Natural killer cell (primary cell): ENCODE measurements around the gene VANGL2. TPM values are rescaled to one million over a fixed set of nuclear protein-coding genes. Genes with fewer than 3 reads are reported as not detected.

Experiments used
- ATAC-seq, 3 donors: fragments of 150-1000 bp in 2 of 3; fragments of 200-7000 bp in 1 of 3; cut with Tn5 transposase; 1 replicate in 1 of 3; 2 replicates in 2 of 3; pipeline ENCODE4 v1.10.0; 2021; ENCODE audit warnings: mild to moderate bottlenecking in 2 of 3, moderate library complexity in 2 of 3
- DNase-seq, 2 donors: peaks; one replicate each; pipeline versions ENCODE4 v3.0.0 to v3.0.0-alpha.2; 2013 to 2021; ENCODE audit warnings: mixed read lengths in 1 of 2
- H3K27ac ChIP-seq: one replicate; pipeline ENCODE4 v1.5.1; 2013; ENCODE audit warnings: mild to moderate bottlenecking, low read length
- H3K27me3 ChIP-seq: one replicate; pipeline ENCODE4 v1.6.1; 2013; ENCODE audit warnings: low read length; ENCODE audit not compliant: control insufficient read depth, insufficient read depth
- H3K36me3 ChIP-seq: one replicate; pipeline ENCODE4 v1.6.1; 2013; ENCODE audit warnings: low read length; ENCODE audit not compliant: control insufficient read depth, insufficient read depth
- H3K4me1 ChIP-seq: one replicate; pipeline ENCODE4 v1.6.1; 2013; ENCODE audit warnings: low read length; ENCODE audit not compliant: control insufficient read depth, insufficient read depth
- H3K4me3 ChIP-seq: one replicate; pipeline ENCODE4 v1.5.1; 2013; ENCODE audit warnings: low read length
- H3K9me3 ChIP-seq: one replicate; pipeline ENCODE4 v1.6.1; 2013; ENCODE audit warnings: low read length; ENCODE audit not compliant: control insufficient read depth, insufficient read depth
- H3K27ac Mint-ChIP-seq, 2 donors: one replicate each; pipeline ENCODE4 v1.8.0; 2022; ENCODE audit warnings: mild to moderate bottlenecking in 2 of 2, mixed read lengths in 2 of 2, moderate library complexity in 1 of 2
- H3K27me3 Mint-ChIP-seq, 2 donors: one replicate each; pipeline ENCODE4 v1.8.0; 2022; ENCODE audit warnings: low read depth in 2 of 2, mixed read lengths in 2 of 2
- H3K36me3 Mint-ChIP-seq: one replicate; pipeline ENCODE4 v1.8.0; 2022; ENCODE audit warnings: mixed read lengths
- H3K4me1 Mint-ChIP-seq, 2 donors: one replicate each; pipeline ENCODE4 v1.8.0; 2022; ENCODE audit warnings: mixed read lengths in 2 of 2
- H3K4me3 Mint-ChIP-seq: one replicate; pipeline ENCODE4 v1.8.0; 2022; ENCODE audit warnings: mild to moderate bottlenecking, moderate library complexity, mixed read lengths
- H3K9me3 Mint-ChIP-seq, 2 donors: one replicate each; pipeline ENCODE4 v1.8.0; 2022; ENCODE audit warnings: mixed read lengths in 2 of 2
- WGBS: methylation state at CpG from one replicate; pipeline ENCODE4 v1.1.7; 2013; ENCODE audit warnings: missing lambda C conversion rate; ENCODE audit not compliant: insufficient coverage; 5-methylcytosine and 5-hydroxymethylcytosine counted together
- intact Hi-C: fragments of 100-400 bp; cut with micrococcal nuclease; formaldehyde crosslinking; loops from one replicate; pipeline ENCODE4 v1.14.2; 2022
- total RNA-seq, 4 donors: library from RNA; stranded (reverse); fragments of 120-200 nt in 1 of 4; gene quantifications; one replicate each; pipeline versions ENCODE4 v1.2.3 to v1.2.4, GENCODE V29; 2013 to 2022
- TF ChIP-seq, protein P1 (sequence below): fragments of 200-600 bp; IDR thresholded peaks from one replicate; pipeline ENCODE4 v1.8.0; 2022; ENCODE audit warnings: antibody characterized with exemption

The VANGL2 gene
- total RNA-seq, 3 donors from 2014 or later (not counting 1 experiment from before 2014, with no cell fraction given), result 0.08 TPM; not detected in 2

- intact Hi-C loops, result no loop called here
- DNase-seq (no peak), ATAC-seq (no peak)
- Mint-ChIP-seq H3K36me3 (no peaks in the 10 kb centered on the region), H3K27me3 (no peaks in the 10 kb centered on the region), H3K9me3 (no peaks in the 10 kb centered on the region), H3K4me1 (no peaks in the 10 kb centered on the region), H3K4me3 (no peak overlapping the region), H3K27ac (no peak overlapping the region)
- no peaks in the 10 kb centered on the region for H3K36me3 ChIP-seq
- 80% methylated on average over 4 of the region's 5 CpGs for WGBS
- TF ChIP-seq, protein P1, sequence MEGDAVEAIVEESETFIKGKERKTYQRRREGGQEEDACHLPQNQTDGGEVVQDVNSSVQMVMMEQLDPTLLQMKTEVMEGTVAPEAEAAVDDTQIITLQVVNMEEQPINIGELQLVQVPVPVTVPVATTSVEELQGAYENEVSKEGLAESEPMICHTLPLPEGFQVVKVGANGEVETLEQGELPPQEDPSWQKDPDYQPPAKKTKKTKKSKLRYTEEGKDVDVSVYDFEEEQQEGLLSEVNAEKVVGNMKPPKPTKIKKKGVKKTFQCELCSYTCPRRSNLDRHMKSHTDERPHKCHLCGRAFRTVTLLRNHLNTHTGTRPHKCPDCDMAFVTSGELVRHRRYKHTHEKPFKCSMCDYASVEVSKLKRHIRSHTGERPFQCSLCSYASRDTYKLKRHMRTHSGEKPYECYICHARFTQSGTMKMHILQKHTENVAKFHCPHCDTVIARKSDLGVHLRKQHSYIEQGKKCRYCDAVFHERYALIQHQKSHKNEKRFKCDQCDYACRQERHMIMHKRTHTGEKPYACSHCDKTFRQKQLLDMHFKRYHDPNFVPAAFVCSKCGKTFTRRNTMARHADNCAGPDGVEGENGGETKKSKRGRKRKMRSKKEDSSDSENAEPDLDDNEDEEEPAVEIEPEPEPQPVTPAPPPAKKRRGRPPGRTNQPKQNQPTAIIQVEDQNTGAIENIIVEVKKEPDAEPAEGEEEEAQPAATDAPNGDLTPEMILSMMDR, result no peak
- no peaks in the 10 kb centered on the region for H3K27me3 ChIP-seq
- no peak overlapping the region for H3K27ac ChIP-seq
- H3K9me3 ChIP-seq, result no peaks in the 10 kb centered on the region
- no peak overlapping the region for H3K4me3 ChIP-seq
- no peaks in the 10 kb centered on the region for H3K4me1 ChIP-seq
Observed at GRCh38 chr1:160409486-160409885, 9.1 kb downstream of the VANGL2 start.

GRCh38 chr1:160410406-160411005, 10.1 kb downstream of the VANGL2 start:
- ATAC-seq, result no peak
- DNase-seq, result no peak
- Histone ChIP-seq H3K27me3 (no peaks in the 10 kb centered on the region), H3K4me1 (no peaks in the 10 kb centered on the region), H3K4me3 (no peak overlapping the region), H3K9me3 (no peaks in the 10 kb centered on the region), H3K36me3 (no peaks in the 10 kb centered on the region), H3K27ac (no peak overlapping the region)
- TF ChIP-seq, protein P1, result no peak
- Mint-ChIP-seq H3K4me1 (no peaks in the 10 kb centered on the region), H3K27me3 (no peaks in the 10 kb centered on the region), H3K4me3 (no peak overlapping the region), H3K27ac (no peak overlapping the region), H3K9me3 (no peaks in the 10 kb centered on the region), H3K36me3 (no peaks in the 10 kb centered on the region)
- intact Hi-C loops, result no loop called here
- 92% methylated on average over 16 of the region's 19 CpGs for WGBS

DNA sequence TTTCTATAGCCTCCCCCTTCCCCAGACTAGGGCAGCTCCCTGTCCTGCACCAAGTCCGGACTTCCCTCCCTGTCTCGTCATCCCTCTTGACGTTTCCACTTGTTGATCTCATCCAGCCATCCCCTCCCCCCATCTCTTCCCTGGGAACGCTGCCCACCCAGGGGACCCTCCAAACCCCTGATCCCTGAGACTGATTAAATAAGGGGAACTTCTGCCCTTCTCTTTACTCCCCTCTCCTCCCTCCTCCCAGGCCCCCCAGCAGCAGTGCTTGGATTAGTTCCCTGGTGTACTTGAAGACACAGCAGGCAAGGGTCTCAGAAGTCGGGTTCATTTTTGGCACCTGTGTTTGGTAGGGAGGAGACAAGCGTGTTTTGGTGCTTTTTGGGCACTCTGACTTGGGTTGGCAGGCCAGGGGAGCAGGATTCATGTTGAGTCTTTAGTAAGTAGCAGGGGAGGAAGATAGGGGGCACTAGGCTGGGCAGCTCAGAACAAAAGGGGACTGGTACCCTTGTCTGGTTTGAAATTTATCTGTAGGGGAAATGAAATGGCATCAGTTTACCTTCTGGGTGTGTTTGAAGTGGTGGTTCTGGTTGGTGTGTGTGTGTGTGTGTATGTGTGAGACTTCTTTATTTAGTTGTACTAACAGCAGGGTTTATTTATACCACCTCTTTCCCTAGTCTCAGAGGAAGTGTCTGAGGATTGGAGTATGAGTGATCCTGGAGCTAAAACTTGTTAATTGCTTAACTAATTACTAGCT, 11.1 kb downstream of the VANGL2 start:
- no peaks in the 10 kb centered on the region for H3K27me3 ChIP-seq
- Mint-ChIP-seq H3K9me3 (no peaks in the 10 kb centered on the region), H3K36me3 (no peaks in the 10 kb centered on the region), H3K27me3 (peaks cover 0 to 2% of the 10 kb centered on the region in 2 donors), H3K4me1 (no peaks in the 10 kb centered on the region), H3K27ac (no peak overlapping the region), H3K4me3 (no peak overlapping the region)
- WGBS, result 78% methylated on average over 6 of the region's 6 CpGs
- no peak for DNase-seq
- no peaks in the 10 kb centered on the region for H3K9me3 ChIP-seq
- TF ChIP-seq, protein P1, result no peak
- no peak overlapping the region for H3K4me3 ChIP-seq
- no peak overlapping the region for H3K27ac ChIP-seq
- H3K36me3 ChIP-seq, result no peaks in the 10 kb centered on the region
- ATAC-seq, result no peak
- no peaks in the 10 kb centered on the region for H3K4me1 ChIP-seq
- intact Hi-C loops, result no loop called here
